ENCODE data around the gene RHOH.
"Not testable (repeated sequence)": the region's sequence is repeated elsewhere in the genome, so short reads cannot be mapped to it uniquely, and the experiment has no call there.

RHOH gene

GRCh38 chr4:40290611-40291186, 93.9 kb downstream of the RHOH start:
- DNase-seq, result not testable (repeated sequence)

GRCh38 chr4:40292313-40292759, 95.5 kb downstream of the RHOH start:
- DNase-seq, result no peak

- DNase-seq, result no peak
These were observed 97.5 kb downstream of the RHOH start for GRCh38 chr4:40294339-40294738.

GRCh38 chr4:40295030-40295429, 98.2 kb downstream of the RHOH start:
- DNase-seq, result not testable (repeated sequence)

- DNase-seq, result no peak
These were observed 98.7 kb downstream of the RHOH start for GRCh38 chr4:40295572-40295971.
